ENCODE measurements around the gene GALNT3.

GALNT3 gene

DNA sequence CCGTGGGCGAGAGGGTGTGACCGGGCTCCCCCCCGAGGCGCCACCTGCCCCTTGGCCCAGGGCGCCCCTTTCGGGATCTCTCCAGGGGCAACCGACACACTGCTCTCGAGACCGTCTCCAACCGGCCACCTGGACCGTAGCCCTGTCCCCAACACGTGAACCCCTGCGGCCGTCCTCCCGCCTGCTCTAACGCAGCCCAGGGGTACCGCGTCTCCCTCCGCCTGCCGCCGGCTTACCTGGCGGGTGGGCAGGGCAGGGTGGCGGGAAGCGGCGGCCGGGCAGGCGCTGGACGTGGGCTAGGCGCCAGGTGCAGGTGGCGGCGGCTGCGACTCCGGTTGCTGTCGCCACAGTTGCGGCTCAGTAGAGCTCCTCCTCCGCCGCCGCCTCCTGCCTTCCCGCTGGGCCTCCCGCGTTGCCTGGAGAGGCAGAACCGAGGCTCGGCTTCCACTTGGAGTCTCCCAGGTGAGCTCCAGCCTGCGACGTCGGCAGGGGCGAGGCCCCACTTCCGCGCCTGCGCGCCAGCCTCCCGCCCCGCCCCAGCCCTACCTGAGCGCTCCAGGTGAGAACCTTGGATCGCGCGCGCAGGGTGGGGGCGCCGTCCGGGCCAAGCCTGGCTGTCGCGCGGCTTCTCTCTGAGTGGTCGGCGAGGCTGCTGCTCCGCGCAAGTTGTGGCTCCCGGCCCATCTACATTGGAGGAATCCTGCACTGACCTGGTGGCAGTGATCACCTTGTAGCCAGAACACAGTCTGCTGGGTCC is at the start of gene GALNT3:
Gene GALNT3 (minus strand): TSS at position 469 of the 757 bp plus-strand sequence. CDS start 23,547 bp downstream, outside the sequence.
- peak in 1 of 2 experiments; percentile 4 for DNase-seq (ENCODE audit: low read depth in 2 of 2)

GRCh38 chr2:165843351-165843750 is 49.3 kb upstream of the GALNT3 start:
- no peak for DNase-seq (ENCODE audit: low read depth in 2 of 2)

DNA sequence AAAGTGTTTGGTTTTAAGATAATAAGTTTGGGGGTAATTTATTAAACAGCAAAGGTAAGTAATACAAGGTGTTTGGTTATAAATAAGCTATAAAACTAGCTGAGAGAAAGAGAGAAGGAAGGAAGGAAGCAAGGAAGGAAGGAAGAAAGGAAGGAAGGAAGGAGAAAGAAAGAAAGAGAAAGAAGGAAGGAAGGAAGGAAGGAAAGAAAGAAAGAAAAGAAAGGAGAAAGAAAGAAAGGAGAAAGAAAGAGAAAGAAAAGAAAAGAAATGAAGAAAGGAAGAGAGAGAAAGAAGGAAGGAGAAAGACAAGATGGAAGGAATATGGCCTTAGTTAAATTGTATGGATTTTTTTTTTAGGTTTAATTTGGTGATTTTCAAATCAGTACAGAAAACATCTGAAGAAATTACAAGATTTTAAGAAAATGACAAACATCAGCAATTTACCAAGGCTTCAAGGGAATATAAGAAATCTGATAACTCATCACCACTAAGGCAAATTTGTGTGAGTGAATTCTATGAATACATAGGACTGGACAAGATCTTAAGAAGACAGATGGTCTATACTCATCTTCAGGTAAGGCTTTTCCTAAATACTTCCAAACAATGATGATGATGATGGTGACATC is 46.4 kb upstream of the GALNT3 start:
- DNase-seq (ENCODE audit: low read depth in 2 of 2), result no peak

DNA sequence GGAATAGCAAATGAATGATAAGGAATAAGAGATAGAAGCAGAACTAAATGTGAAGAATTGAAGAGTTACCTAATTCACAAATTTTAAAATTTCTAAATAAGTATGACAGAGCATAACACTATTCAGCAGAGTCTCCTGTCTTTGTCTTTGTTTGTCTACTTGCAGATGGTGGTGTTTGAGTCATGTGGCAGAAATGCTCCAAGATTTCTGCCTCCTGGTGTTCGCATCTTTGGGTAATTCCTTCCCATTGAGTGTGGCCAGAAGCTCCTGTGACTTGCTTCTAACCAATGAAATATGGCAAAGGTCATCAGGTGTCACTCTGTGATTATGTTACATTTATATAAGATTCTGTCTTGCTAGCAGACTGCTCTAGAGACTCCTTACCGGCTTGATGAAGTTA is 45.6 kb upstream of the GALNT3 start:
- no peak for DNase-seq (ENCODE audit: low read depth in 2 of 2)

- no peak for DNase-seq (ENCODE audit: low read depth in 2 of 2)
Observed at GRCh38 chr2:165837122-165837521, 43.1 kb upstream of the GALNT3 start.

DNA sequence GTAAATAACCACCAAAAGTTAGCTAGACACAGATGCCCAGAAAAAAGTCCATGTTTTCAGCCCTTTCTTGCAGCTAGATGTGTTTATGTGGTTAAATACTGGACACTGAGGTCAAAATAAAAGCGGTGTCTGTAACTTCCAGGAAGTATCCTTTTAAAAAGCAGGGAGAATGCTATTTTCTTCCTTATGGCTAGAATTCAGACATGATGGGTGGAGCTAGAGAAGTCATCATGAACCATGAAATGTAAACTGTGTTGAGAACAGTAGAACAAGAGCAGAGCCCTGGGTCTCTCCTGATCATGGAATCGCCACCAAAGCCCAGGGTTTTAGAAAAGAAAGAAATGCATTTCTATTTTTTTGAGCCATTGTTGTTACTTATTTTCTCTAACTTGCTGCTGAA is 41.3 kb upstream of the GALNT3 start:
- no peak for DNase-seq (ENCODE audit: low read depth in 2 of 2)

DNA sequence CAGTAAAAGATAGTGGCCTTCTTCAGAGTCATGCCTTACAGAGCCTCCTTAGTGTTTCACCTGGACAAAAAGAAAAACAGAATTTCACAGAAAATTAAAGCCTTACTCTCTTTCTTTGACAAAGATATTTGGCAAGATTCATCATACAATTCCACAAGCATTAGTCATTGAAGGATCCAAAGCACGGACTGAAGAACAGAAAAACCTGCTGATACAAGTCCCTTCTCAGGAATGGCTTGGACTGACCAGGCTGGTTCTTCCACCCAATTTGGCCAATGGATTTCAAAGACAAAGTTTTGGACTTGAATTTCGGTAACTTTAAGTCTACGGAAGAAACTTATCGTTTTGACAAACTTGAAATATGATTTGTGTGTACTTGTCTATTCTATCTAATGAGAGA is 39.1 kb upstream of the GALNT3 start:
- DNase-seq (ENCODE audit: low read depth in 2 of 2), result no peak

- no peak for DNase-seq (ENCODE audit: low read depth in 2 of 2)
Observed at GRCh38 chr2:165827921-165828276, 33.9 kb upstream of the GALNT3 start.

- DNase-seq (ENCODE audit: low read depth in 2 of 2), result no peak
Observed at GRCh38 chr2:165827016-165827920, 33.2 kb upstream of the GALNT3 start.

DNA sequence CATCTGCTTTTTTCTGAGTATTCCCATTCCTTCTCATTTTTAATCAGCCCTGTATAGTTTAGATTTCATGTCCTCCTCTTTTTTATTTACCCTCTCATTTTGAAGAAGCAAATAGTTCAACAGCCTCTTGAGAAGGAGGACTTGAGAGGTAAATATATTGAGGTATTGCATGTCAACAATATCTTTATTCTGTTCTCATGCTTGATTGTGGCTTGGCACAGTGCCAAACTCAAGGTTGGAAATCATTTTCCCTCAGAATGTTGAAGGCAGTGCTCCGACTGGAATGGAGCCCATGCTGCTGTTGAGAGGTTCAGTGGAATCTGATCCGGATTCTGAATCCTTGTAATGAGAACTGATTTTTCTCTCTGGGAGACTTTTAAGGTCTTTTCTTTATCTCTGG is 31.0 kb upstream of the GALNT3 start:
- DNase-seq (ENCODE audit: low read depth in 2 of 2), result no peak

DNA sequence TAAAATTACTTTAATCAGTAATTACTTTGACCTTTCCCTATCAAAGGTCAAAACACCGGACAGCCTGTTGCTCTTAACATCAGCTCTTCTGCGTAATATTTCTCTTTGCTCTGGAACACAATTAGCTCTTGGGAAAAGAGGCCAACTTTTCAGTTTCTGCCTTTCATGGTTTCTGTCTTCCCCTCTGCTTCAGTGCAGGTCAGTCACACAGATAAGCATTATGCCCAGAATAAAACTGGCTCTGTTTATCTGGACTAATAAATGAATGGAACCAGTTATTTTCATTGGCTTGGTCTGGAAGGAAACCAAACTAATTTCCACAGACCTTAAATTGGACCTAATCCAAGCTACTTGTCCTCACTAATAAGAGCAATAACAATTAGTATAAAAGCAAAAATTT is 26.2 kb upstream of the GALNT3 start:
- DNase-seq (ENCODE audit: low read depth in 2 of 2), result no peak

GRCh38 chr2:165818920-165819319 is 24.9 kb upstream of the GALNT3 start:
- DNase-seq (ENCODE audit: low read depth in 2 of 2), result no peak

DNA sequence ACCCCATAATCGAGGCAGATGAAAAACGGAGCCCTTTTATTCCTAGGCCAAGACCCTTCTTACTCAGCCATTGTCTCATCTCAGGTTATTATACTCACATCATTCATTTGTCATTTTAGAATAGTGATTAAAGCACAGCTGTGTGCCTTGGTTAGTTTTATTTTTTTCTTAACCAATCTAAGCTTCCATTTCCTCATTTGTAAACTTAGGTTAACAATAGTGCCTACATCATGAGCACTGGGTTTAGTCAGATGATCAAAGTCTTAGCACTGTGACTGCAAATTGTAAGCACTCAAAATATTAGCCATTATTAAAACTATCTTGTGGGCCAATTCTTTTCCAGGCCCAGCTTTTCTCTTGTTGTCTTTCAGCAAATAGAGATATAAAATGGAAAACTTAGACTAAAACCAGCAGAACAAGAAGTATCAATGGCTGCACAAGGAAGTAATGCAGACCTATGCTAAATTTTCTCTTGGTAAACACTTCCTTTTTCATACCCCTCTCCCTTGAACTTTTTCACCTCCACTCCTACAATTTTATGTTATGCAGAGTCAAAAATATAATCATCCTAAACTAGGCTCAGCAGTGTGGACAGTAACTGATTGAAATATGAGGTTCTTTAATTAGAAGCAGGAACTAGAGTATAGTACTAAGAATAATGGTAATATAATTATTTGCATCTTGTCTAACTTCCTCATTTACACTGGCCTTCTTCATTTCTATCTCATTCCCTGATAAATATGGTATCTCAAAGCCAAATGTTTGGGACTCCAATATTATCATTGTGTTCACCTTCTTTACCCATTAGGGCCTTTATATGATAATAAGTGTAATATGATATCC is 21.5 kb upstream of the GALNT3 start:
- no peak for DNase-seq (ENCODE audit: low read depth in 2 of 2)

DNA sequence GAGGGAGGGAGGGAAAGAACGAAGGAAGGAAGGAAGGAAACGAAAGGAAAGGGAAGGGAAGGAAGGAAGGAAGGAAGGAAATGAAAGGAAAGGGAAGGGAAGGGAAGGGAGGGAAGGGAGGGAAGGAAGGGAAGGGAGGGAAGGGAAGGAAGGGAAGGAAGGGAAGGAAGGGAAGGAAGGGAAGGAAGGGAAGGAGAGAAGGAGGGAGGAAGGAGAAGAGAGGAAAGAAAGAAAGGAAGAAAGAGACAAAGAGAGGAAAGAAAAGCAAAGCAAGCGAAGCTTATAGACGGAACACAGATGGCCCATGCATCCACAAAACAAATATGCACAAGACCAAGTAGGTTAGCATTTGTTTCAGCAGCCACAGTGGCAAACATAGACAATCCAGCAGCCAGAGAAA is 20.4 kb upstream of the GALNT3 start:
- DNase-seq (ENCODE audit: low read depth in 2 of 2), result no peak

DNA sequence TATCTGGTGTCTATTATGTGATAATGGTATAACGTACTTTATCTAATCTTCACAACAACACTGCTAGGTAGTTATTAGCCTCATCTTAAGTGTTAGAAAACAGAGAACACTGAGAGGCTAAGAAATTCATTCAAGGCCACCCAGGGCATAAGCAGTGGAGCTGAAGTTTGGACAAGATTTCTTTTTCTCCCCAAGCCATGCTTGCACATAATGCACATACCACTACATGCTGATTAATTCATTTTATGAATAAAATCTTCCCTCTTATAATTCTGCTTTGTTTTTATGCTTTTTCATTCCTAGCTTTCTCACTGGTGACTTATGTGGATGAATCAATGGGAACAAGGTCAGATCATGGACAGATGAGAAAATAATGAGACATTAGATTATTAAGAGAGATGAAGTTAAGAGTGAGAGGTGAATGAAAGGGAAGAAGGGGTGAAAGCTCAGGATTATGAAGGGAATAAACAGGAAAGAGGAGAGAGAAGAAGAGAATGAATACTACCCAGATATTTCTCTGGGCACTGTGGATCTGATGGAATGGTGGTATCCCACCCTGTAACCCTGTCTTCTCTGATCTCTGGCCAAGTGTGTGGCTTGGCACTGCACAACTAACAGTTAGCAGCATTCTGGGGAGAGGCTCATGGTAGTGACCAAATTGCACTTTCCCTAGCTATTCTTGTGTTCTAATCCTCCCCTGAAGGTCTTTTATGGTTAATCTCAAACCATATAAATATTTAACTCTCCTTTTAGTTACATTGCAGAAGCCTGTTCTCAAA is 17.7 kb upstream of the GALNT3 start:
- no peak for DNase-seq (ENCODE audit: low read depth in 2 of 2)

GRCh38 chr2:165810418-165810817 is 16.4 kb upstream of the GALNT3 start:
- no peak for DNase-seq (ENCODE audit: low read depth in 2 of 2)

DNA sequence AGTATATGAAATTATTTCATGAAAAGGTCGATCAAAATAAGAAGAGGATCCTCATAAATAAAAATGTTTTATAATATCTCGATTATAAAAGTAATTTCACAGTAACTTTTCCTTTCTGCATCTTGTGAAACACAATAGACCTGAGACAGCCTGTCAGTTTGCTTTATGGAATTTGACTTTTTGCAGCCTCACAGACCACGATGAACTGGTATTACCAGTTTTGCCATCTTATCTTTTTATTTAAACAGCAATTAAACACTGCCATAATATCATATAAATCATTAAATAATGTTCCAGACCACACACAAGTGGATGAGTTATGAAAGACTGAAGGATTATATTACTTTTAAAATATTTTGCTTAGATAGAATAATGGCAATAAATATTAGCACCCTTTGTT is 10.7 kb upstream of the GALNT3 start:
- no peak for DNase-seq (ENCODE audit: low read depth in 2 of 2)

DNA sequence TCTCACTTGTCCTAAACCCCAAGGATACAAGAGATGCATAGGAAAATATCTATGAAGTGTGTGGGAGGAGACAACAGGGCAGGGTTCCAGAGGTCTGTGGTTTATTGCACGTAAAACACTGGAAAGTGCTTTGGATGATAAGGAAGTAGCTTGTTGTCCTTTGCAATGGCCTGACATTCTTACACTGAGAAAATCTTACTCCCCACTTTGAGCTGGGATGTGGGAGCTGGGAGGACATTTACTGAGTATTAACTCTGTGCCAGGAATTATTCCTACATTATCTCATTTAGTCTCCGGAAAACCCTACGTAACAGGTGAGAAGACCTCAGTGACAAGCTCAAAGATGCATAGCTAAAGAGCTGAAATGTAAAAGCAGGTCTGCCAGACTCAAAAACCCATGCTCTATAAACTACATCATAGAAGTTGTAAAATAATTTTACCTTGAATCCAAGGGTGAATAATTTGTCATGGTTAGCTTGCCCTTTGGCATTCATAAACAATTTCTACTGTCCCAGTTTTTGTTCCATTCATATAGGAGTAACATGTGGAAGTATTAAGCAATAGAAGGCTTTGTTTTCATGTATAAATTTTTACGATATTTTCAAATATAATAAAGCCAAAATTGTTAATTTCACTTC is 9.2 kb upstream of the GALNT3 start:
- DNase-seq (ENCODE audit: low read depth in 2 of 2), result no peak

GRCh38 chr2:165801176-165801575 is 7.1 kb upstream of the GALNT3 start:
- DNase-seq (ENCODE audit: low read depth in 2 of 2), result no peak

DNA sequence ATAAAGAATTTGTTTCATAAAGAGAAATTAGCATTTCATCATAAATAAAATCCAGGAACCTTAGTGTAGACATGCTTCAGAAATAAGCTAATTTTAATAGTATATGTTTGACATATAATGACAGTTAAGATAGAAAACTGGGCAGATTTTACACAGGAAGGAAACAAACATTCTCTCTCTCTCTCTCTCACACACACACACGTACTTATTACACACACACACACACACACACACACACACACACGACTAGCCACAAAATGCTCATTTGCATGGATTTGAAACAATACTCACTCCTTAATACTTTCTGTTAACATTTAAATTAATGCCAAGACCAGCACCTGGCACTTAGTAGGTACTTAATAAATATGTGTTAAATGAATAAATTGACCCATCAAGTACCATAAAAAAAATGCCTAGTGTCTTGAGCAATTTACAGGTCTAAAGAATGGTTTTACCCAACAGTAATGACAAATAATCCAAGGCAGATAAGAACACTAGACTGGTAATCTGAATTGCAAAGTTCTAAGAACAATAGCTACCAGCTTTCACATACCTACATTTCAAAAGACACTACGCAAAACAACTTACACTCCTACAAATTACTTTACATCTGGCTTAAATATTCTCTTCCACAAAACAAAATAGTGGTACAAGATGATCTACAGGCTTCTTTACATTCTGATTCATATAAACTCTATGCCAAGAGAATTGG is 2.9 kb upstream of the GALNT3 start:
- DNase-seq (ENCODE audit: low read depth in 2 of 2), result no peak
